ENCODE results near the gene PTPRF.

The PTPRF gene

DNA sequence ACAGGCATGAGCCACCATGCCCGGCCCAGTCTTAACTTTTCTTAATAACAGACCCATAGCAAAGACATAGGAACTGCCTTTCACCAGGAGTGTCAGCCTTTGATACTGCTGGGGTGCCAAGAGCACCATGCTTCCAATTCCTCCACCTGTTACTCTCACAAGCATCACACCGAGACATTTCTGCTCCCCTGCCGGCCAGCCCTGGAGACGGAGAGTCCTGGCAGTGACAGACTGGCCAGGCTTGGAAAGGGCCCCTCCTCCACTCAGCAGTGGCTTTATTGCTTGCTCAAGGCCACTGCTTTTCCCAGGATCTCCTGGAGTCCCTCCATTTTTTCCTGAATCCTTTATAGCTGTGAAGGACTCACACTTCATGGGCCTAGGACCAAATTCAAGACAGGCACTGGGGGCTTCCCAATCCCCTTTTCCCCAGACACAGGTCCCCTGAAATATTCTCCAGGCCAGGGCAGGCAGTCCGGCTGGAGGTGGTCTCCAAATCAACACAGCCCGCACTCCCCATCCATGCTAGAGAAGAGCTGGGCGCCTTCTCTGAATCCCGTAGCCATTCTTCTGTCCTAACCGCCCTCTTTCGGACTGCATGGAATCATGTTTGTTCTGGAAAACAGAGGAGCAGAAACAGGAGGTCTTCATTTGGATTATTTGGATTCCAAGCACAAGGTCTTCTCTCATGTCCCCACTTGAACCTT is 25.5 kb upstream of the PTPRF start:
- no peak overlapping the region for H3K9ac ChIP-seq (ENCODE audit: low read length)
- no peak for TF ChIP-seq CTCF (IDR thresholded peaks at IDR 0.05; ENCODE audit: low read depth, low read length)
- TF ChIP-seq EZH2phosphoT487 (IDR thresholded peaks at IDR 0.05; ENCODE audit: low read depth): no peak
- peaks cover 16% of the 10 kb centered on the region for H4K20me1 ChIP-seq (ENCODE audit: insufficient read depth, low read length)
- H2AFZ ChIP-seq (ENCODE audit: low read depth, low read length): no peak overlapping the region
- H3K9me3 ChIP-seq (ENCODE audit: insufficient read depth, low read length): no peaks in the 10 kb centered on the region
- H3K79me2 ChIP-seq (ENCODE audit: low read length): no peaks in the 10 kb centered on the region
- H3K4me1 ChIP-seq (ENCODE audit: low read length): peaks cover 20% of the 10 kb centered on the region
- H3K4me2 ChIP-seq (ENCODE audit: low read length): no peak overlapping the region
- no peak overlapping the region for H3K27ac ChIP-seq (ENCODE audit: low read length)
- no peaks in the 10 kb centered on the region for H3K36me3 ChIP-seq (replicated peaks; ENCODE audit: low read depth, low read length)
- H3K4me3 ChIP-seq (ENCODE audit: low read length): no peak overlapping the region
- H3K27me3 ChIP-seq (ENCODE audit: low read depth, low read length): peaks cover 37% of the 10 kb centered on the region

DNA sequence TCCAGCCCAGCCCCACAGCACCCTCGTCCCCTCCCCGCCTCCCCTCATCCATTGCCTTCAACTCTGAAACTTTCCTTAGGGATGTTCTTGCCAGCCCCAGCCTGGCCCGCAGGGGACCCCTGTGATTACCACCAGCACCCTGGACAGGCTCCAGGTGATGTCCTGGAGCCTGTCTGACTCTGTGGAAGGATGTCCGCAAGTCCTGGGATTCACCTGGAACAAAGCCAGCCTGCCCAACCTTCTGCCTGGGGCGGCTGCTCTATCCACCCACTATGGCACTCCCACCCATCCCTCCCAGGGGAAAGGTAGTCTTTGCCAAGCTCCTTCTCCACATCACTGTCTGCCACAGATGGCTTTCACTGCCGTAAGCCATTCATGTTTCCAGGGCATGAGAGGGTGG is 24.4 kb upstream of the PTPRF start:
- Histone ChIP-seq H3K79me2 (ENCODE audit: low read length) (no peaks in the 10 kb centered on the region), H3K4me2 (ENCODE audit: low read length) (no peak overlapping the region), H3K4me1 (ENCODE audit: low read length) (peaks cover 22% of the 10 kb centered on the region), H3K4me3 (ENCODE audit: low read length) (no peak overlapping the region), H3K36me3 (replicated peaks; ENCODE audit: low read depth, low read length) (no peaks in the 10 kb centered on the region), H4K20me1 (ENCODE audit: insufficient read depth, low read length) (peaks cover 22% of the 10 kb centered on the region), H3K9ac (ENCODE audit: low read length) (no peak overlapping the region), H3K9me3 (ENCODE audit: insufficient read depth, low read length) (no peaks in the 10 kb centered on the region), H3K27ac (ENCODE audit: low read length) (no peak overlapping the region), H2AFZ (ENCODE audit: low read depth, low read length) (no peak overlapping the region), H3K27me3 (ENCODE audit: low read depth, low read length) (peaks cover 34% of the 10 kb centered on the region)
- TF ChIP-seq CTCF (IDR thresholded peaks at IDR 0.05; ENCODE audit: low read depth, low read length) (no peak), EZH2phosphoT487 (IDR thresholded peaks at IDR 0.05; ENCODE audit: low read depth) (no peak)

DNA sequence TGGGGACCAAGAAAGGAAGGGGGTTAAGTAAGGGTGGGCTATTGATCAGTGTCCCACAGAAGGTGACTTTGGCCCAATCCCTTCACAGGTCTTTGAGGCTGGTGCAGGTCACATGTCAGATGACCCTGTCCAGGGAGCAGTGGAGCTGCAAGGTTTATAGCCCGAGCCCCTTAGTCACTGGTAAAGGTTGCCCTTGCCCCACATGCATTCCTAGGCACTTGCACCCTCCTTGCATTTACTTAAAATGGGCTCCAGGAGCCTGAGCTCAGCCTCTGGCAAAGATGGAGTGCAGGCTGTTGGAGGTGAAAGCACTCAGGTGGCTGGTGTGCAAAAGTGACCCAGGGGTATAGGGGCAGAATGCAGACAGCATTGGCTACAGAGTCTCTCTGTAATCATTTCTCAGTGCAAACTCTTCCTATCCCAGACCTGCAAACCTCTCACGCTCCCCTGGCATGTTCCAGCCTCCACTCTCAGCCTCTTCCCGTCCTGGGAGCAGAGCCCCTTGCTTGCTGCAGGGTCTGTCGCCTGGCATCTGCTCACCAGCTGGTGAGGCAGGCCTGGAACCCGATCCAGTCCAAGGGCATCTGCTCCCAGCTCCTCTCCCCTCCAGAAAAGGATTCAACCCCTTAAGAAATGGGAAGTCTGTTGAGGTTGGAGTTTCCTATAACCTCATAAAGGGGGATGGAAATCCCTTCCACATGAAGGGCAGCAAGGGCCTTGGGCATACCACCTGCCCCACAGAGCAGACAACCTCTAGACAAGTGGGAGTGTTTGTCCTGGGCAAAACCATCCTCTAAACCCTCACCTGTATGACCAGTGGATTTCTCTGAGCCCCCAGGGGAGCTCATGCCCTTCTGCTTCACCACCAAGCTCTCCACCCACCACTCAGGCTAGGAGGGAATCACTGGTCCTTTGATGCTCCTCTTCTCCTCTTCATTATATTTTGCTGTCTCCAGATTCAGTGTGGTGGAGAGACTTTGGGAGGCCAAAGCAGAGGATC is 23.1 kb upstream of the PTPRF start:
- H3K4me1 ChIP-seq (ENCODE audit: low read length): peaks cover 22% of the 10 kb centered on the region
- H3K4me3 ChIP-seq (ENCODE audit: low read length): no peak overlapping the region
- no peak for TF ChIP-seq CTCF (IDR thresholded peaks at IDR 0.05; ENCODE audit: low read depth, low read length)
- no peak for TF ChIP-seq EZH2phosphoT487 (IDR thresholded peaks at IDR 0.05; ENCODE audit: low read depth)
- no peak overlapping the region for H3K27ac ChIP-seq (ENCODE audit: low read length)
- peaks cover 41% of the 10 kb centered on the region for H3K27me3 ChIP-seq (ENCODE audit: low read depth, low read length)
- no peak overlapping the region for H3K9ac ChIP-seq (ENCODE audit: low read length)
- no peak overlapping the region for H2AFZ ChIP-seq (ENCODE audit: low read depth, low read length)
- no peaks in the 10 kb centered on the region for H3K9me3 ChIP-seq (ENCODE audit: insufficient read depth, low read length)
- H3K4me2 ChIP-seq (ENCODE audit: low read length): no peak overlapping the region
- H3K79me2 ChIP-seq (ENCODE audit: low read length): no peaks in the 10 kb centered on the region
- H4K20me1 ChIP-seq (ENCODE audit: insufficient read depth, low read length): peaks cover 22% of the 10 kb centered on the region
- no peaks in the 10 kb centered on the region for H3K36me3 ChIP-seq (replicated peaks; ENCODE audit: low read depth, low read length)

Data from OCI-LY3 (cell line).